ENCODE measurements around the gene PIAS2.
"Not testable (repeated sequence)": the region's sequence is repeated elsewhere in the genome, so short reads cannot be mapped to it uniquely, and the experiment has no call there.

The PIAS2 gene

DNA sequence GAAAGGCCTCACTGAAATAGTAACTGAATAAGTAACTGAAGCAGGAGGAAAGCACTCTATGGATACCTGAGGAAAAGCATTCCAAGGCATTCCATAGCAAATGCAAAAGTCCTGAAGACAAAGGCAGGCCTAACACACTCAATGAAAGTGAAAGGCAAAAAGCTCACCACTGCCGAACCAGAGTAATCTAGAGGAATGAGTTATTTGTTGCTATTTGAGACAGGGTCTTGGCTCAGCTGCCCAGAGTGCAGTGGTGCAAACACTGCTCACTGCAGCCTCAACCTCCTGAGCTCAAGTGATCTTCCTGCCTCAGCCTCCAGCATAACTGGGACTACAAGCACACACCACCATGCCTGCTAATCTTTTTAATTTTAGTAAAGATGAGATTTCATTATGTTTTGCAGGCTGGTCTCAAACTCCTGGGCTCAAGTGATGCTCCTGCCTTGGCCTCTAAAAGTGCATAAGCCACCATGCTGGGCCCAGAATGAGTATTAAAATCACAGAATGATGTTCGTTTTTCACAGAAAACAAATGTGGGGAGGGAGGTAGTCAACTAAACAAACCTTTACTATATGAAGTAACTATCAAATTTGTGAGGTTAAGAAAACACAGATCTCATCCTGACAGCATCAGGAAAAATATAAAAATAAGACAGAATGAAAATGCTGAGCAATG is 17.9 kb downstream of the PIAS2 start:
- no peak for DNase-seq

DNA sequence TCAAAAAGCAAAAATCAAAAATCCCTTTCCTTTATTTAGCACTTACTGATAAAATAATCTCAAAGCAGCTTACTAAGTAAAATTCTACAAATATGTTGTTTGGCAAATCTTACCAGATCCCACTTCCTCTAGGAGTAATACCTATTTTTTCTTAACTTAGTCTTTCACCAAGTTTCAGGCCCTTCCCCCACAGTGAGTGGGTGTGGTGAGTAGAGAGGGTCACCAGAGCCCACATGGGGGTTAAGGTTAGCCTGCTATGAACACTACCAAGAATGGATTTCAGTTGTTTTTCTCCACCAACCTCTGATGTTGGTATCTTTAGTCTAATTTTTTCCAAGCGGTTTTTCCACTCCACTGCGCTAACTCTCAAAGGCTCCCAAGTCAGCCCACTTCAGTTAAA is 23.2 kb downstream of the PIAS2 start:
- no peak for DNase-seq

DNA sequence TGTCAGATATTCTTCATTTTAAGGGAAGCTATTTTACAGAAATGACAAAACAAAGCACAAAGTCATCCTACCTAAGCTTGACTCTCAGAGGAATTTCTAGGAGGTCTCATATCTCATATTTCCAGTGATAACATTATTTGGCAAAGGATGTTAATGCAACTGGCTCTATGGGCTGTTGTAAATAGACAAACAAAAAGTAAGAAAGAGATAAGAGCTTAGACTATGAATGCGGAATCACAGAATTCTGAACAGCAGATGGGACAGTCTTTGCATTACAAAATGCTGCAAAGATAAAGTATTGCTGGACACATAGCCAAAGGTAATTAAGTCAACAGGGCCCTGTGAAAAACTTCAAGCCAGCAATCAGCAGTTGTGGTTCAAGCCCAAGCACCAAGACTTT is 23.9 kb downstream of the PIAS2 start:
- no peak for DNase-seq

DNA sequence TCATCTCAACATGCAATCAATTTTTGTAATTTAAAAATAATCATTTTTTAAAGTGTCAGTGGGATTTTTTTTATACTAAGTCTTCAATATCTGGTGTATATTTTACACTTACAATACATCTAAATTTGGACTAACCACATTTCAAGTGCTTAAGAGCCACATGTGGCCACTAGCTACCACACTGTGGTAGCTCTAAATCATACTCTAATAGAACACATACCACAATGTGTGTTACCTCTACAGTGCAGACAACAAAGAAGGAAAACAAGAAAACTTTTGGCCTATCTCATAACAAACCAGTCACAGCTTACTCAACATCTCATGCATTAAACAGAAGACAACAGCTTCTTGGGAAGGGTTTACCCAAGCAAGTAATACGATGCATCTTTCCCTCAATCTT is 24.5 kb downstream of the PIAS2 start:
- DNase-seq: no peak

DNA sequence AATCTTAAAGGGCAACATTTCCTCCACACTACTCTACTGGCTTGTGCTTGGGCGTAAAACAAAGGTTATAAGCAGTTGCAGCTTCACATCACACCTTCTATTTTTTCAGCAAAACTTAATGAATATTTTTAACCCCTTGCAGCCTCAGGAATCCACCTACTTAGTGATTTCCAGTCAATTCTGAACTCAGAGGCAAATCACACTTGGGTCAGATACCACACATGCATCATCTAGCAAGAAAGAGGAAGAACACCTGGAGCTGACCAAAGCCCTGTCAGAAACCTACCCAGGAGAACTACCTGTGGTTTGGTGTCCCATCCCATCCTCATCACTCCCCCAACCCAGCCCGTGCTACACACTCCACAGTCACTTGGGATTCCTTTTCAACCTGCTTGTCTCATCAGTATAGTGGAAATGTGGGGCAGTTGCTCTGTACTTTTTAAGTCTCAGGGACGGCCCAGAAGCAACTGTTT is 25.5 kb downstream of the PIAS2 start:
- DNase-seq: no peak

DNA sequence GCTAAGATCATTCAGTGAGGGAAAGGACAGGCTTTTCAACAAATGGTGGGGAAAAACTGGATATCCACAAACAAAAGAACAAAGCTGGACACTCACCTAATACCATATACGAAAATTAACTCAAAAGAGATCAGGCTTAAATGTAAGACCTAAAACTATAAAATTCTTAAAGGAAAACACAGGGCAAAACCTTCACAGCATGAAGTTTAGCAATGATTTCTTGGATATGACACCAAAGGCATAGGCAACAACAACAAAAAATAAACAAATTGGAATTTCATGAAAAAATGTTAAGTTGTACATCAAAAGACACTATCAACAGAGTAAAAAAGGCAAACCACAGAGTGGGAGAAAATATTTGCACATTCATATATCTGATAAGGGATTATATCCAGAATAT is 28.3 kb downstream of the PIAS2 start:
- DNase-seq: no peak

DNA sequence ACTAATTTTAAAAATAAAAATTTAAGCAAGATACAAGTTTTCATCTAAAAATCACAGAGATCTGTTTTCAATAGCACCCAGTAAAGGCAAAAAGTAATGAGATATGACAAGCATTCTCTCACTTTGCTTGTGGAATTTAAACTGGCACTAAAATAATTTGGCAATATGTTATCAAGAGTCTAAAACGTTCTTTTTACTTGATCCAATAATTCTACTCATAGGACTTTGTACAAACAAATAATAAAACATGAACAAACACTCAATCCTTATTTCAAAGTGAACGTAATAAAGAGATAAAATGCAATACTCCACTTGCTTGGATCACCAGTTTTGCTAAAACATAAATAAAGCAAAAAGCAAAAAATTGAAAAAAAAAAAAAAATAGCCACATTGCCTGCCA is 30.4 kb downstream of the PIAS2 start:
- no peak for DNase-seq

DNA sequence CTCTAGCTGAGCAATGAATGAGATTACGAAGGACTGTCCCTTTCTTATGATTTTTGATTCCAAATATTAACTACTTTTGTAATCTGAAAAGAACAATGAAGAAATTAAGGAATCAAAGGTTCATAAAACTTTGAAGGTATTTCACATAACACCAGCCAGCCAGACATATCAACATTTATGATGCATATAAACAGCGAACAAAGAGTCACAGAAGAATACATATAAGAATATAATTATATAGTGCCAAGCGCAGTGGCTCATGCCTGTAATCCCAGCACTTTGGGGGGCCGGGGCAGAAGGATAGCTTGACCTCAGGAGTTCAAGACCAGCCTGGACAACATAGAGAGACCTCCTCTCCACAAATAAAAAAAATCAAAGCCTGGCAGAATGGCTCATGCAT is 34.1 kb downstream of the PIAS2 start:
- DNase-seq: no peak

DNA sequence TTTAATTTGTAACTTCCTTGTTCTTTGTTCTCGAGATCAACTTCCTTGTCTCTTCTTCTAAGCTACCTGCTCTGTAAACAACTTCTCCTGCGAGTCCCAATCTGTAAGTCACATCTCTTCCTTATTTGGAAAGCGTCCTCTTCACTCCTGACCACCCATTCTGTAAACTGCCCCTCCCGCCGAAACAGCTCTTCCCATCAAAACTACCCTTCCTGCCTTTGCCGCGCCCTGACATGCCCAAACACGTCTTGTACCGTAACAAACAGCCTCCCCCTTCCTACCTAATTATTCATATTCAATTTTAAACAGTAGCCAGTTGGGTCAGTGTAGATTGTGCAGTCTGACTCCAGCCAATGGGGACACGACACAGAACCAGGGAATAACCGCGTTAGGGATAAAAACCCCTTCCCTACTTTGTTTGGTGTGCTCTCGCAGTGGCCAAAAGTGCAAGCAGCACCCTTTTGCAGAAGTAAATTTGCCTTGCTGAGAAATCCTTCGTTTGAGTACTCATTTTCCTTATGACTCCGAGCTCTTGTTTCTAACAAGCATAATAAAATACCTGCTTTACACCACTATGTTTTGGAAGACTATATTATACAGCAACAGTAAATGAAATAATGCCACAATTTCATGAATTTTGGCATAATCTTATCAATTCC is 39.8 kb downstream of the PIAS2 start:
- DNase-seq: no peak

DNA sequence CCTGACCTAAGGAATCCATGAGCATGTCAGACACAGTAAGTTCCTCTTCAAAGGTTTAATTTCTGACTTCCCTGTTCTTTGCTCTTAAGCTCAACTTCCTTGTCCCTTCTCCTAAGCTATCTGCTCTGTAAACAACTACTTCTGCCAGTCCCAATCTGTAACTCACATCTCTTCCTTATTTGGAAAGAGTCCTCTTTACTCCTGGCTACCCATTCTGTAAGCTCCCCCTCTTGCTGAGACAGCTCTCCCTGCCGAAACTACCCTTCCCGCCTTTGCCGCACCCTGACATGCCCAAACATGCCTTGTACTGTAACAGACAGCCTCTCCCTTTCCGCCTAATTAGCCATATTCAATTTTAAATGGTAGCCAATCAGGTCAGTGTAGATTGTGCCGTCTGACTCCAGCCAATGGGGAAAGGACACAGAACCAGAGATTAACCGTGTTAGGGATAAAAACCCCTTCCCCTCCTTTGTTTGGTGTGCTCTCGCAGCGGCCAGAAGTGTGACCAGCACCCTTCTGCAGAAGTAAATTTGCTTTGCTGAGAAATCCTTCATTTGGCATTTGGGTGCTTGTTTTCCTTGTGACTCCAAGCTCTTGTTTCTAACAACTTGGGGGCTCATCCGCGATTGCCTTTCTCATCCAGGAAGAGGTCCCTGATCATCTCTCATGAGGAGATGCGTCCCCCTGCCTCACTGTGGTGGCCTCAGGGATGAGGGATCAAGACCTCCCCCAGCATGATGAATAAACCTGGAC is 49.0 kb downstream of the PIAS2 start:
- no peak for DNase-seq

DNA sequence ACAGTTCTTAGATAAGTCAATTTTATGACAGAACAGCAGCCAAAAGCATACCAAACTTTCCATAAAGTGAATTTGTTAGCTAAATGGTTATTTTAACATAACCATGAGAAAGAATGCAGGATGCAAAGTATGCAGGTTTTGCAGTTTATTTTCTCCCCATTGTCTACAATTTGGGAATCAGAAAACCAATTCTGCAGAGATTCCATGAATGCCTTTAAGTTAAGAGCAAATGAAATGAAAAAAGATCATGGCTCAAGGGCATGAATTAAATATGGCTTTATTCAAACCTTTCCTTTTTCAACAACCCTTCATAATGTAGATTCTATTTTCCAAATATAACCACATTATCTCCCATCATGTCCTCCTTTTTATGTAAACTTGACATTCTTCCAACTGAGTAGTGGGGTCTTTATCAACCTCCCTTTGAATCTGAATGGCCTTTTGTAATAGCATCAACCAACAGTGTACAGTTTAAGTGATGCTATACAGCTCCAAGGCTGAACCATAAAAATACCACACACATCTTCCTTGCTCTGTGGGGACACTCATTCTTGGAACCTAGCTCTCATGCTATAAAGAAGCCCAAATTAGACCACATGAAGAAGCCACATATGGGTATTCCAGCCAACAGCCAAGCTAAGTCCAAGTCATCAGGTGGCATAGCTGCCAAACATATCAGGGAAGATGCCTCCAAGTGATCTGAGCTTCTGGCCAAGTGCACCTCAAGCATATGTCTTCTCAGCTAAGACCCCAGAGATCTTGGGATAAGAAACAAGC is 49.8 kb downstream of the PIAS2 start:
- DNase-seq: no peak

DNA sequence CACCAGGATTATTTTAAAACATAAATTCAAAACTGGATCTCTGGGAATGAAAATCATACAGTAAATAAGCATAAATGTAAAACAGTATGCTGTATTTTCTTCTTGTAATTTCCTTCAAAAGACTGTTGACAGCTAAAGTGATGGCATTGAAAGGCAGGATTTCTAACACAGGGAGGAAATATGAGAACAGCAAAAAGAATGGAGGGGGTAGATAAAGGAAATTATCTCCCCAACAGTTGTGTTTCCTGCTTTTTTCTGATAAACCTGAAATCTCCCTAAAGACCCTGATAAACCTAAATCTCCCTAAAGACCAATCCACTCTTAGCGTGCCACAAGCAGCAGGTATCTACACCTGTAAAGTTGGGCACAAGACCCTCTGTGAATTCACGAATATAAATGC is 50.8 kb downstream of the PIAS2 start:
- no peak for DNase-seq

DNA sequence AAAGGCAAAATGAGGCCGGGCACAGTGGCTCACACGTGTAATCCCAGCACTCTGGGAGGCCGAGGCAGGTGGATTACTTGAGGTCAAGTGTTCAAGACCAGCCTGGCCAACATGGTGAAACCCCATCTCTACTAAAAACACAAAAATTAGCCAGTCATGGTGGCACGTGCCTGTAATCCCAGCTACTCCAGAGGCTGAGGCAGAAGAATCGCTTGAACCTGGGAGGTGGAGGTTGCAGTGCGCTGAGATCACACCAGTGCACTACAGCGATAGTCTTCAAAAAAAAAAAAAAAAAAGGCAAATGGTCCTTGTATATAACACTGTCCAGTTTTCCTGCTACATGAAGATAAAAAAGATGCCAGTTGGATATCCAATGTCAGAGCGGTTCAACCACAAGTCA is 52.1 kb downstream of the PIAS2 start:
- not testable (repeated sequence) for DNase-seq

DNA sequence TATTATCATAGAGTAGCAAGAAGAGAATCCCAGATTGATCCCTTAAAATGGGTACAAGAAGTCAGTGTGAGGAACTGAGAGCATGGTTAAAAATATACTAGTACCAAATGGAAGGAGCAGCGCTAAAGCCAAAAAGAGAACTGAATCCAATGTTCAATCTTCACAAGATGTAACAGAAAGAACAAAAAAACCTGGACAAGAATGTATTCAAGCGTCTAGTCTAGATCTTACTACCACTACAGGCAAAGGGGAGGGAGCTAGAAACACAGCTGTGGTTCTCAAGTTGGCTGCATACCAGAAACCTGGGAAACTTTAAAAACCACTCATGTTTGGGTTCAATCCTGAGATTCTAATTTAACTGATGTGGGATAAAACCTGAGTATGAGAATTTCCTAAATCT is 57.5 kb downstream of the PIAS2 start:
- DNase-seq: no peak

DNA sequence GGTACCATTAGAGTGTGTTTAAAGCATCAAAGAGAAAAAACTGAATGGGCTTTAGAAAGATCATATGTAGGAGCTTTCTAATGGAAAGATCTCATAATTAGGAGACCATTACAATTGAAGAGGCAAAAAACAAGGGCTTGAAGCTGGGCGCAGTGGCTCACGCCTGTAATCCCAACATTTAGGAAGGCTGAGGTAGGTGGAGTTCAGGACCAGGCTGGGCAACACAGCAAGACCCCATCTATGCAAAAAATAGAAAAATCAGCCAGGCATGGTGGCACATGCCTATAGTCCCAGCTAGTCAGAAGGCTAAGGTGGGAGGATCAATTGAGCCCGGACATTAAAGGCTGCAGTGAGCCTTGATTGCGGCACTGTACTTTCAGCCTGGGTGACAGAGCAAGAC is 59.0 kb downstream of the PIAS2 start:
- DNase-seq: no peak

DNA sequence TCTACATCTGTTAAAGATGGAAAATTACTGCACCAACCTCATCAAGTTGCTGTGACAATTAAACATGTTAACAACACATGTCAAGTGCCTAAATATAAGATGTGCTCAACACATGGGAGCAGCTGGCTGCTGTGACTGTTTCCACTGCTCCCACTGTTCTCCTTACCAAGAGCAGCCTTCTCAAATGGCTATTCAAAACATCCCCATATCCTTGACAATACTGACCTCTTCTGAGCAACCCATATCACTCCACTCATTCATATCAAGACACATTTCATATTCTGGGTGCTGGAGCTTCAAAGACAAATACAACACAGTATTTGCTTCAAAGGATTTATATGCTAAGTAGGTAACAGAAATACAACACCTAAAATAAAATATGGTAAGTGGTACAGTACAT is 60.3 kb downstream of the PIAS2 start:
- DNase-seq: peak; percentile 1

DNA sequence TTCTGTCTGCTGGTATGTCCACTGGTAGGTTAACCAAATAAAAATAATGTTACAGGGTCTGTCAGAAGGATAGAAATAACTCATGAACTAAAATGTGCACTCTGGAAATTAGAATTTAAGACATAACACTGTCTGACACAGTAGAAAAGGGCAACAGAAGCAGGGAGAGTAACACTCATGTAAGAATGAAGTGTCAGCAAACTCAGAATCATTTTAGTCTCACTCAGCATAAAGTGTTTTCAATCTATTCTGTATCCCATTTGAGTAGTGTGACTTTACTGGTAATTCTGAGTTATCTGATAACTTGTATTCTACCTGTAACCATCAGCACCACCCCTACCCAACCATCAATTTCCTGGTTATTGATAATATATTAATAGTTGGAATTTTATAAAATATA is 68.3 kb downstream of the PIAS2 start:
- no peak for DNase-seq

DNA sequence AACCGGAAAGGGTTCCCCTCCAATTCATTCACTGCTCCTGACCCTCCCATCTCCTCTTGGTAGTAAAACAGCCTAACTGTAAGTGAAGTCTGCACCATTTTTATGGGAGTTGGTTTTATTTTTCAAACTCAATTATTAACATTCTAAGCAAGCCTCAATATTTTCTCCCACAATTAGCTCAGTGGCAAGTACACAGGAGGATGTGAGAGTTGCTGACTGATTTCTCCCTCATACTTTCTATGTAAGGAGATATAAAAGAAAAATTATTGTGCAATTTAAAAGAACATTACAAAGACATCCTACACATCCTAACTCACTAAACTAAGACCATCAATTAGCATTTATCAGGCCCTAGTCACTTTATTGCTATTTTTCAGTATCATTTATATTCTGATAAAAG is 73.9 kb downstream of the PIAS2 start:
- DNase-seq: no peak

DNA sequence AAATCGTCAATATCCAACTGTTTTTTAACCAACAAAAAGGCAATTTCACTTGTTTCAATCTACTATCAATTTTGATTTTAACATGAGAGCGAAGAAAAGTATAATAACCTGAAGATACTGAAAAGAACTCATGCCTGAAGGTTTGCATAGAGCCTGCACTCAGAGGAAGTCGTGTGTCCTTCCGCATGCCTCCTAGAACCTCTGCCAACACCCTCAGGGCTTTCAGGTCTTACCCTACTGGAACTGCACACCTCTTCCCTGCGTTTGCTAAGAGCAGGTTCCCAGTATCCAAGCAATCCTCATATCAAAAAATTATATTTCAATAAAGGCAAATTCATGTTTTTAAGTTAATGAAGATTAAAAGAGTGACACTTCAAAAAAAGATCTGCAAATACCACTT is 74.7 kb downstream of the PIAS2 start:
- no peak for DNase-seq

DNA sequence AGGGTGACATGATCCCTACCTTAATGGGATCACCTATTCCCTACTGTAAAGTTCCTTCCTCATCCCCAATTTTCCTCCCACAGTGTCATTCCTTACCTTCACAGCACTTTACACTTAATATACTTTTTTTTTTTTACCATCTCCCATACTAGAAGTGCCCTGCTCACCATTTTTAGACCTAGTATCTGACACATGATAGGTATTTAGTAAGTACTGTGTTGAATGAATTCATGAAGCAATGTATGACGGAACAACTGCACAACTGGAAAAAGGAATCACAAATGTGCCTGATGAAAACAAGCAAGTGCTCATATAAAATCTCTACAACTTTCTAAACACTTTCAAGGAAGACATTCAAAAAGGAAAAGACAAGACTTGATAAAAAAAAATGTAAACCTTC is 83.4 kb downstream of the PIAS2 start:
- no peak for DNase-seq

DNA sequence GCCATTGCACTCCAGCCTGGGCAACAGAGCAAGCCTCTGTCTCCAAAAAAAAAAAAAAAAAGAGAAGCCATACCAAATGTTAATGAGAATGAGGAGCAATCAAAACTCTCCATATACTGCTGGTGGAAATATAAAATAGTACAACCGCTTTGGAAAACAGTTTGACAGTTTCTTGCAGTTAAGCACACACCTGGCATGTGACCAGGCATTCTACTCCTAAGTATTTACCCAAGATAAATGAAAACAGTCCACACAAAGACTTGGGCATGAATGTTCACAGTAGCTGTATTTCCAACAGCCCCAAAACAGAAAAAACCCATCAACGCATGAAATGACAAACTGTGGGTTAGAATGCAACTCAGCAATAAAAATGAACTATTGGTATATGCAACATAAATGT is 84.5 kb downstream of the PIAS2 start:
- DNase-seq: no peak

DNA sequence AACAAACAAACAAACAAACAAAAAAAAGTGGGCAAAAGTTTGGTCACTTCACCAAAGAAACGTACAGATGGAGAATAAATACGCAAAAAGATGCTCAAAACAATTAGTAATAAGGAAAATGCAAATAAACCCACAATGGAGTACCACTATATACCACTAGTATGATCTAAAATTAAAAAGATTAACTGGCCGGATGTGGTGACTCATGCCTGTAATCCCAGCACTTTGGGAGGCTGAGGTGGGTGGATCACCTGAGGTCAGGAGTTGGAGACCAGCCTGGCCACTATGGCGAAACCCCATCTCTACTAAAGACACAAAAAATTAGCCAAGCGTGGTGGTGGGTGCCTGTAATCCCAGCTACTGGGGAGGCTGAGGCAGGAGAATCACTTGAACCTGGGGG is 84.9 kb downstream of the PIAS2 start:
- DNase-seq: not testable (repeated sequence)

DNA sequence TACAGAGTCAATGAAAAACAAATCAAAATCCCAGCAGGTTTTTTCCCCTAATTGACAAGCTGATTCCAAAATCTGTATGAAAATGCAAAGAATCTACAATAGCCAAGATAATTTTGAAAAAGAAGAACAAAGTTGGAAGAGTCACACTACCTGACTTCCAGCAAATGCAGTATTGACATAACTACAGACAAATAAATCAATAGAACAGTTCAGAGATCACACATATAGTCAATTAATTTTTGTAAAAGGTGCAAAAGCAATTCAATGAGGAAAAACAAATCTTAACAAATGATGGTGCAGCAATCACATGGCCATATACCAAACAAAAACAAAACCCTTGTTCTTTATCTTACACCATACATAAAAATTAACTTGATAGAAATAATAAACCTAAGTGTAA is 85.9 kb downstream of the PIAS2 start:
- DNase-seq: no peak

DNA sequence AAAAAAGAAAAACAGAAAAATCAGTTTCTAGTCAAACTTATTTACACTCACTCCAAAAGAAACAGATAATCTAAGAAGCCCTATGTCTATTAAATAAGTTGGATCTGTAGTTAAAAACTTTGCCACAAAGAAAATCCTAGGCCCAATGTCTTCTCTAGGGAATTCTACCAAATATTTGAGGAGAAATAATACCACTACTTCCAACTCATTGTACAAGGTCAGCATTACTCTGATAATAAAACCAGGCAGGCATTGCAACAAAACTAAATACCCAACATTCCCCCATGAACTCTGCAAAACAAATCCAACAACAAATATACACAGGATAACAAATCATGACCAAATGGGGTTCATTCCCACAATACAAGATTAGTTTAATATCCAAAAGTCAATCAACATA is 86.7 kb downstream of the PIAS2 start:
- DNase-seq: no peak
